ENCODE results near the gene CLCN6. TPM values are rescaled to one million over a fixed set of nuclear protein-coding genes. Genes with fewer than 3 reads are reported as not detected.
A peak's percentile ranks its signal among the peaks of the same experiment; 100 is the strongest.

Gene CLCN6
- total RNA-seq, 2 donors from 2014 or later, result 29.6 to 31.5 TPM

DNA sequence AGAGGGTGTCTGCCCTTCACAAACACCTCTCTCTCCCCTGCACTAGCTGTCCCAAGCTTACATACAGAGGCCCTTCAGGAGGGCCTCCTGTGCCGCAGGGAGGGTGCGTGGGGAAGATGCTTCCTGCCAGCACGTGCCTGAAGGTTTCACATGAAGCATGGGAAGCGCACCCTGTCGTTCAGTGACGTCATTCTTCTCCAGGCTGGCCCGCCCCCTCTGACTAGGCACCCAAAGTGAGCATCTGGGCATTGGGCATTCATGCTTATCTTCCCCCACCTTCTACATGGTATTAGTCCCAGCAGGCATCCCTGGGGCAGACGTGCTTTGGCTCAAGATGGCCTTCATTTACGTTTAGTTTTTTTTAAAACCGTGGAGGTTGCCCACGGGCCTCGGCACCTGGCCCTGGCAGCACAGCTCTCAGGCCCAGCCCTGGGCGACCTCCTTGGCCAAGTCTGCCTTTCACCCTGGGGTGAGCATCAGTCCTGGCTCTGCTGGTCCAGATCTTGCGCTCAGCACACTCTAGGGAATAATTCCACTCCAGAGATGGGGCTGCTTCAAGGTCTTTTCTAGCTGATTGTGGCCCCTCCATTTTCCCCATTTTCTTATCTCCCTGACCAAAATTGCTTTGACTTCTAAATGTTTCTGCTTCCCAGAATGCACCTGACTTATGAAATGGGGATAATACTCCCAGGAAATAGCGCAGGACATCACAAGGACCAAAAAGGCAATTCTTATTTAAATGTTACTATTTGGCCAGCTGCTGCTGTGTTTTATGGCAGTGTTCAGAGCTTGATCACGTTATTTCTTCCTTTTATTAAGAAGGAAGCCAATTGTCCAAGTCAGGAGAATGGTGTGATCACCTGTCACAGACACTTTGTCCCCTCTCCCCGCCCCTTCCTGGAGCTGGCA lies 35.5 kb downstream of the CLCN6 start:
- Mint-ChIP-seq H3K9me3 (no peaks in the 10 kb centered on the region), H3K4me1 (peaks cover 2% of the 10 kb centered on the region), H3K36me3 (ENCODE audit: low read depth) (peaks cover 59% of the 10 kb centered on the region), H3K27me3 (ENCODE audit: insufficient read depth) (no peaks in the 10 kb centered on the region), H3K27ac (no peak overlapping the region), H3K4me3 (no peak overlapping the region)
- WGBS, 2 experiments (ENCODE audit: insufficient coverage in 1 of 2, insufficient read length in 1 of 2), result 92 to 94% methylated on average over 13 to 17 of the region's 17 CpGs
- Histone ChIP-seq H3K9ac (ENCODE audit: extremely low read depth, low read length, poor library complexity, severe bottlenecking) (no peak overlapping the region), H3K27me3 (ENCODE audit: control insufficient read depth, insufficient read depth, low read length, poor library complexity, severe bottlenecking) (no peaks in the 10 kb centered on the region), H3K36me3 (ENCODE audit: control insufficient read depth, insufficient read depth, low read length) (peaks cover 70% of the 10 kb centered on the region), H3K4me3 (ENCODE audit: low read length) (no peak overlapping the region), H3K9me3 (ENCODE audit: control insufficient read depth, low read length) (no peaks in the 10 kb centered on the region), H3K4me1 (ENCODE audit: control insufficient read depth, insufficient read depth, low read length) (no peaks in the 10 kb centered on the region), H3K27ac (ENCODE audit: low read depth, low read length) (no peak overlapping the region)
- DNase-seq, result no peak
- TF ChIP-seq, protein P1, sequence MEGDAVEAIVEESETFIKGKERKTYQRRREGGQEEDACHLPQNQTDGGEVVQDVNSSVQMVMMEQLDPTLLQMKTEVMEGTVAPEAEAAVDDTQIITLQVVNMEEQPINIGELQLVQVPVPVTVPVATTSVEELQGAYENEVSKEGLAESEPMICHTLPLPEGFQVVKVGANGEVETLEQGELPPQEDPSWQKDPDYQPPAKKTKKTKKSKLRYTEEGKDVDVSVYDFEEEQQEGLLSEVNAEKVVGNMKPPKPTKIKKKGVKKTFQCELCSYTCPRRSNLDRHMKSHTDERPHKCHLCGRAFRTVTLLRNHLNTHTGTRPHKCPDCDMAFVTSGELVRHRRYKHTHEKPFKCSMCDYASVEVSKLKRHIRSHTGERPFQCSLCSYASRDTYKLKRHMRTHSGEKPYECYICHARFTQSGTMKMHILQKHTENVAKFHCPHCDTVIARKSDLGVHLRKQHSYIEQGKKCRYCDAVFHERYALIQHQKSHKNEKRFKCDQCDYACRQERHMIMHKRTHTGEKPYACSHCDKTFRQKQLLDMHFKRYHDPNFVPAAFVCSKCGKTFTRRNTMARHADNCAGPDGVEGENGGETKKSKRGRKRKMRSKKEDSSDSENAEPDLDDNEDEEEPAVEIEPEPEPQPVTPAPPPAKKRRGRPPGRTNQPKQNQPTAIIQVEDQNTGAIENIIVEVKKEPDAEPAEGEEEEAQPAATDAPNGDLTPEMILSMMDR (conservative IDR thresholded peaks at IDR 0.05), result no peak

DNA sequence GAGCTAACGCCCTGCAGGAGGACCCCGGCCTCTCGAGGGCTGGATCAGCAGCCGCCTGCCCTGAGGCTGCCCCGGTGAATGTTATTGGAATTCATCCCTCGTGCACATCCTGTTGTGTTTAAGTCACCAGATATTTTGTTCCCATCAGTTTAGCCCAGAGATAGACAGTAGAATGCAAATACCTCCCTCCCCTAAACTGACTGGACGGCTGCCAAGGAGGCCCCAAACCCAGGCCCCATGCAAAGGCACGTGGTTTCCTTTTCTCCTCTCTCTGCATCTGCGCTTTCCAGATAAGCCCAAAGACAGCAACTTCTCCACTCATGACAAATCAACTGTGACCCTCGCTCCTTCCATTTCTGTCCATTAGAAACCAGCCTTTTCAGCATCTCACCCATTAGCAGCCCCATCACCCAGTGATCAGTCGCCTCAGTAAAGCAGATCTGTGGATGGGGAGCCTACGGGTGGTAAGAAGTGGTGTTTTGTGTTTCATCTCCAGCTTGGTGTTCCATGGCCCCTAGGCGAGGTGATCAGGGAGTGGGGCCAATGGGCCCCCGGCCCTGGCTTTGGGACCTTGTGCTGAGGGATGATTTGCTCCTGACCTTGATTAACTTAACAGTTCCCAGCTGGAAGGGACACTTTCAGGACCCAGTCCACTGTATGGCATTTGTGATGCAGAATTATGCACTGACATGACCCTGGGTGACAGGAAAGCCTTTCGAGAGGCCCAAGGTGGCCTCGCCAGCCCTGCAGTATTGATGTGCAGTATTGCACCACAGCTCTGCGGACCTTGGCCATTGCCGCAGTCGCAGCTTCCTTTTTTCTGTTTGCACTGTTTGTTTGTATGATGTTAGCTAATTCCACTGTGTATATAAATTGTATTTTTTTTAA lies 36.4 kb downstream of the CLCN6 start:
- peaks cover 67% of the 10 kb centered on the region for H3K36me3 ChIP-seq (ENCODE audit: control insufficient read depth, insufficient read depth, low read length)
- H3K27me3 ChIP-seq (ENCODE audit: control insufficient read depth, insufficient read depth, low read length, poor library complexity, severe bottlenecking), result no peaks in the 10 kb centered on the region
- H3K4me1 Mint-ChIP-seq, result peaks cover 2% of the 10 kb centered on the region
- no peak overlapping the region for H3K9ac ChIP-seq (ENCODE audit: extremely low read depth, low read length, poor library complexity, severe bottlenecking)
- no peaks in the 10 kb centered on the region for H3K9me3 Mint-ChIP-seq
- no peak overlapping the region for H3K4me3 ChIP-seq (ENCODE audit: low read length)
- no peaks in the 10 kb centered on the region for H3K27me3 Mint-ChIP-seq (ENCODE audit: insufficient read depth)
- no peaks in the 10 kb centered on the region for H3K9me3 ChIP-seq (ENCODE audit: control insufficient read depth, low read length)
- no peak overlapping the region for H3K27ac Mint-ChIP-seq
- H3K4me3 Mint-ChIP-seq, result no peak overlapping the region
- peaks cover 61% of the 10 kb centered on the region for H3K36me3 Mint-ChIP-seq (ENCODE audit: low read depth)
- DNase-seq, result no peak
- H3K4me1 ChIP-seq (ENCODE audit: control insufficient read depth, insufficient read depth, low read length), result no peaks in the 10 kb centered on the region
- H3K27ac ChIP-seq (ENCODE audit: low read depth, low read length), result no peak overlapping the region
- TF ChIP-seq, protein P1 (conservative IDR thresholded peaks at IDR 0.05), result no peak
- WGBS, 2 experiments (ENCODE audit: insufficient coverage in 1 of 2, insufficient read length in 1 of 2), result 94 to 95% methylated on average over 16 to 19 of the region's 19 CpGs

DNA sequence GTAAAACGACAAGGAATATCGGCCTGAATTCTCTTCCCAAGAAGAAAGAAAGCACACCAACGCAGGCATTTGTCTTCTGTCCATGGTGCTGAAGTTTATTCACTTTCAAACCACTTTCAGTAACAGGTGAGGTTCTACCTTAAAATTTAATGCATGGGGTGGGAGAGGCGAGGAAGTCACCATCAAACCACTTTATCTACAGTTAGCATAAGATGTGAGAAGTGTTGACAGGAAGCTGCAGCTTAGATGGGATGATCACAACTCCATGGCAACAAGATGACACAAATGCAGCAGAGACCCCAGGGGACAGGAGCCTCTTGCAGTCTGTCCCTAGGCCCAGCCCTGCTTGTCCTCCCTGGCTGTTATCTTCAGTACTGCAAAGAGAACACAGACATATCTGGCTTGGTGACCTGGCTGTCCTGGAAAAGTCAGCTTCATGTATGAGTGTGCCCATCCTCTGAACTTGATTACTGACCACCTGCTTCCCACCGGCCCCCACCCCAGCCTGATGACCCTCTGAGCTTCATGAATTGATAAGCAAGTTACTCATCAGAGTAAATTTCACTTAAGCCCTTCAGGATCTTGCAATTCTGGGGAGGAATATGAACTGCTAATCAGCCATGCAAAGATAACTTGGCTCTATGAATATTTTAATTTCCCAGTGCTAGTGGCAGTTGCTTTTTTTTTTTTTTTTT lies 39.8 kb downstream of the CLCN6 start:
- Mint-ChIP-seq H3K4me1 (peaks cover 2% of the 10 kb centered on the region), H3K4me3 (no peak overlapping the region), H3K9me3 (no peaks in the 10 kb centered on the region), H3K27me3 (ENCODE audit: insufficient read depth) (no peaks in the 10 kb centered on the region), H3K27ac (no peak overlapping the region), H3K36me3 (ENCODE audit: low read depth) (peaks cover 46% of the 10 kb centered on the region)
- no peaks in the 10 kb centered on the region for H3K9me3 ChIP-seq (ENCODE audit: control insufficient read depth, low read length)
- TF ChIP-seq, protein P1 (conservative IDR thresholded peaks at IDR 0.05), result peak; percentile 37
- DNase-seq, result peak; percentile 57
- no peak overlapping the region for H3K9ac ChIP-seq (ENCODE audit: extremely low read depth, low read length, poor library complexity, severe bottlenecking)
- WGBS, 2 experiments (ENCODE audit: insufficient coverage in 1 of 2, insufficient read length in 1 of 2), result 81 to 83% methylated on average over 4 of the region's 5 CpGs
- no peaks in the 10 kb centered on the region for H3K27me3 ChIP-seq (ENCODE audit: control insufficient read depth, insufficient read depth, low read length, poor library complexity, severe bottlenecking)
- no peak overlapping the region for H3K27ac ChIP-seq (ENCODE audit: low read depth, low read length)
- H3K4me3 ChIP-seq (ENCODE audit: low read length), result no peak overlapping the region
- H3K4me1 ChIP-seq (ENCODE audit: control insufficient read depth, insufficient read depth, low read length), result no peaks in the 10 kb centered on the region
- peaks cover 41% of the 10 kb centered on the region for H3K36me3 ChIP-seq (ENCODE audit: control insufficient read depth, insufficient read depth, low read length)
